SJSA1 (cell line): ENCODE results near the gene SH3TC2. TPM values are rescaled to one million over a fixed set of nuclear protein-coding genes. Genes with fewer than 3 reads are reported as not detected.

Experiments
- DNase-seq, 2 experiments: peaks; one replicate each; pipeline ENCODE4 v3.0.0-alpha.2; 2015 to 2020; ENCODE audit warnings: low spot score in 2 of 2, low read depth in 1 of 2
- H3K27ac ChIP-seq: fragments of 250-450 bp; sonication (Bioruptor Pico); 2 replicates; pipeline ENCODE4 v1.5.1; 2020; ENCODE audit warnings: mild to moderate bottlenecking, moderate library complexity
- H3K27me3 ChIP-seq: fragments of 250-450 bp; sonication (Bioruptor Pico); replicated peaks from 2 replicates; pipeline ENCODE4 v1.5.1; 2020; ENCODE audit warnings: mild to moderate bottlenecking, moderate library complexity
- H3K36me3 ChIP-seq: fragments of 250-450 bp; sonication (Bioruptor Pico); 2 replicates; pipeline ENCODE4 v1.5.1; 2020; ENCODE audit warnings: mild to moderate bottlenecking
- H3K4me1 ChIP-seq: fragments of 250-450 bp; sonication (Bioruptor Pico); replicated peaks from 2 replicates; pipeline ENCODE4 v1.6.1; 2021; ENCODE audit warnings: mild to moderate bottlenecking
- H3K4me3 ChIP-seq: fragments of 250-450 bp; sonication (Bioruptor Pico); 2 replicates; pipeline ENCODE4 v1.5.1; 2020; ENCODE audit warnings: mild to moderate bottlenecking
- H3K9me3 ChIP-seq: fragments of 250-450 bp; sonication (Bioruptor Pico); replicated peaks from 2 replicates; pipeline ENCODE4 v1.5.1; 2020; ENCODE audit warnings: mild to moderate bottlenecking
- total RNA-seq: library from RNA; depleted of rRNA; stranded (reverse); fragments of >200 nt; shearing (Covaris generic); gene quantifications from 2 replicates; pipeline ENCODE4 v1.2.3, GENCODE V29; 2014

Gene SH3TC2
- total RNA-seq, 1 experiment from 2014 or later = 16.9 TPM

- H3K4me1 ChIP-seq = peaks cover 13% of the 10 kb centered on the region
- H3K4me3 ChIP-seq = no peak overlapping the region
- H3K27me3 ChIP-seq = no peaks in the 10 kb centered on the region
- H3K9me3 ChIP-seq = no peaks in the 10 kb centered on the region
- DNase-seq = no peak
- no peaks in the 10 kb centered on the region for H3K36me3 ChIP-seq
- H3K27ac ChIP-seq = no peak overlapping the region
Measured at GRCh38 chr5:149014571-149015031, 48.3 kb downstream of the SH3TC2 start.

GRCh38 chr5:149013796-149014195, 49.1 kb downstream of the SH3TC2 start:
- H3K4me1 ChIP-seq = peaks cover 5% of the 10 kb centered on the region
- H3K27me3 ChIP-seq = no peaks in the 10 kb centered on the region
- no peak overlapping the region for H3K27ac ChIP-seq
- no peaks in the 10 kb centered on the region for H3K9me3 ChIP-seq
- H3K36me3 ChIP-seq = no peaks in the 10 kb centered on the region
- H3K4me3 ChIP-seq = no peak overlapping the region
- DNase-seq = no peak

- Histone ChIP-seq H3K4me1 (peaks cover 3% of the 10 kb centered on the region), H3K9me3 (no peaks in the 10 kb centered on the region)
Measured at GRCh38 chr5:149012350-149012749, 50.5 kb downstream of the SH3TC2 start.

GRCh38 chr5:149011728-149012127, 51.1 kb downstream of the SH3TC2 start:
- no peak for DNase-seq
- 0 out of 2 replicates have a peak, but pooled peaks cover under 1% of the 10 kb centered on the region for H3K36me3 ChIP-seq
- H3K4me1 ChIP-seq = peaks cover 9% of the 10 kb centered on the region
- no peak overlapping the region for H3K27ac ChIP-seq
- H3K4me3 ChIP-seq = no peak overlapping the region
- no peaks in the 10 kb centered on the region for H3K9me3 ChIP-seq
- H3K27me3 ChIP-seq = no peaks in the 10 kb centered on the region

More at GRCh38 chr5:149012350-149012749, 50.5 kb downstream of the SH3TC2 start:
- H3K27me3 ChIP-seq = no peaks in the 10 kb centered on the region
- no peak overlapping the region for H3K4me3 ChIP-seq
- H3K36me3 ChIP-seq = no peaks in the 10 kb centered on the region
- DNase-seq = no peak
- H3K27ac ChIP-seq = no peak overlapping the region

GRCh38 chr5:149011084-149011483, 51.8 kb downstream of the SH3TC2 start:
- H3K27ac ChIP-seq = no peak overlapping the region
- H3K36me3 ChIP-seq = 0 out of 2 replicates have a peak, but pooled peaks cover 5% of the 10 kb centered on the region
- peaks cover 13% of the 10 kb centered on the region for H3K4me1 ChIP-seq
- DNase-seq = no peak
- H3K4me3 ChIP-seq = no peak overlapping the region
- H3K9me3 ChIP-seq = no peaks in the 10 kb centered on the region
- no peaks in the 10 kb centered on the region for H3K27me3 ChIP-seq

GRCh38 chr5:149007174-149007573, 55.7 kb downstream of the SH3TC2 start:
- H3K27me3 ChIP-seq = no peaks in the 10 kb centered on the region
- no peak overlapping the region for H3K4me3 ChIP-seq
- H3K4me1 ChIP-seq = peaks cover 43% of the 10 kb centered on the region
- H3K36me3 ChIP-seq = 0 out of 2 replicates have a peak, but pooled peaks cover 5% of the 10 kb centered on the region
- peak overlapping the region; percentile 59 for H3K27ac ChIP-seq
- DNase-seq = peak in 1 of 2 experiments; percentile 56
- H3K9me3 ChIP-seq = no peaks in the 10 kb centered on the region

GRCh38 chr5:149006426-149006825, 56.4 kb downstream of the SH3TC2 start:
- Histone ChIP-seq H3K27me3 (no peaks in the 10 kb centered on the region), H3K9me3 (no peaks in the 10 kb centered on the region), H3K36me3 (0 out of 2 replicates have a peak, but pooled peaks cover 5% of the 10 kb centered on the region), H3K4me3 (no peak overlapping the region), H3K4me1 (peaks cover 48% of the 10 kb centered on the region), H3K27ac (peak overlapping the region; percentile 32)
- no peak for DNase-seq

GRCh38 chr5:149005077-149005892, 57.6 kb downstream of the SH3TC2 start:
- no peak overlapping the region for H3K4me3 ChIP-seq
- peaks cover 55% of the 10 kb centered on the region for H3K4me1 ChIP-seq
- H3K27me3 ChIP-seq = no peaks in the 10 kb centered on the region
- no peak overlapping the region for H3K27ac ChIP-seq
- 0 out of 2 replicates have a peak, but pooled peaks cover 5% of the 10 kb centered on the region for H3K36me3 ChIP-seq
- no peaks in the 10 kb centered on the region for H3K9me3 ChIP-seq
- peak in 1 of 2 experiments; percentile 42 for DNase-seq

GRCh38 chr5:149004559-149004958, 58.3 kb downstream of the SH3TC2 start:
- no peaks in the 10 kb centered on the region for H3K9me3 ChIP-seq
- no peaks in the 10 kb centered on the region for H3K27me3 ChIP-seq
- no peak overlapping the region for H3K4me3 ChIP-seq
- H3K4me1 ChIP-seq = peaks cover 55% of the 10 kb centered on the region
- 0 out of 2 replicates have a peak, but pooled peaks cover 5% of the 10 kb centered on the region for H3K36me3 ChIP-seq
- H3K27ac ChIP-seq = no peak overlapping the region
- DNase-seq = no peak

- H3K27ac ChIP-seq = peak overlapping the region; percentile 86
- no peak overlapping the region for H3K4me3 ChIP-seq
- peak in 1 of 2 experiments; percentile 90 for DNase-seq
- H3K36me3 ChIP-seq = 0 out of 2 replicates have a peak, but pooled peaks cover 5% of the 10 kb centered on the region
- no peaks in the 10 kb centered on the region for H3K27me3 ChIP-seq
- H3K9me3 ChIP-seq = no peaks in the 10 kb centered on the region
- H3K4me1 ChIP-seq = peaks cover 59% of the 10 kb centered on the region
Measured at GRCh38 chr5:149002761-149003689, 59.8 kb downstream of the SH3TC2 start.

- DNase-seq = peak; percentile 99 to 100
- Histone ChIP-seq H3K4me3 (no peak overlapping the region), H3K36me3 (0 out of 2 replicates have a peak, but pooled peaks cover 5% of the 10 kb centered on the region), H3K9me3 (no peaks in the 10 kb centered on the region), H3K27me3 (no peaks in the 10 kb centered on the region), H3K27ac (peak overlapping the region; percentile 86), H3K4me1 (peaks cover 63% of the 10 kb centered on the region)
Measured at GRCh38 chr5:149002053-149002452, 60.8 kb downstream of the SH3TC2 start.

- Histone ChIP-seq H3K4me1 (peaks cover 65% of the 10 kb centered on the region), H3K27me3 (no peaks in the 10 kb centered on the region), H3K9me3 (no peaks in the 10 kb centered on the region), H3K4me3 (no peak overlapping the region), H3K27ac (peak overlapping the region; percentile 85), H3K36me3 (no peaks in the 10 kb centered on the region)
- DNase-seq = peak in 1 of 2 experiments; percentile 26
Measured at GRCh38 chr5:149001162-149001561, 61.7 kb downstream of the SH3TC2 start.

- H3K36me3 ChIP-seq = no peaks in the 10 kb centered on the region
- H3K4me1 ChIP-seq = peaks cover 59% of the 10 kb centered on the region
- no peak overlapping the region for H3K4me3 ChIP-seq
- no peak overlapping the region for H3K27ac ChIP-seq
- DNase-seq = no peak
- H3K9me3 ChIP-seq = no peaks in the 10 kb centered on the region
- H3K27me3 ChIP-seq = no peaks in the 10 kb centered on the region
Measured at GRCh38 chr5:148999741-149000140, 63.1 kb downstream of the SH3TC2 start.
